Spleen (tissue), 11 donors: ENCODE measurements around the gene C5. TPM values are rescaled to one million over a fixed set of nuclear protein-coding genes. Genes with fewer than 3 reads are reported as not detected.

ENCODE experiments used
- DNase-seq: peaks from one replicate; pipeline ENCODE4 v3.0.0-alpha.2; 2020
- H3K27ac ChIP-seq, 8 donors: fragments of 200-600 bp; sonication (generic) in 7 of 8; 1 replicate in 4 of 8; 2 replicates in 4 of 8; pipeline versions ENCODE4 v1.5.0 to v1.8.0; 2016 to 2021; ENCODE audit warnings: inconsistent platforms in 4 of 8, mild to moderate bottlenecking in 4 of 8, moderate library complexity in 1 of 8
- H3K27me3 ChIP-seq, 7 donors: fragments of 200-600 bp; sonication (generic) in 6 of 7; replicated peaks in 1 of 7; 1 replicate in 4 of 7; 2 replicates in 3 of 7; pipeline versions ENCODE4 v1.5.0 to v1.8.0; 2016 to 2021; ENCODE audit warnings: inconsistent platforms in 3 of 7, mild to moderate bottlenecking in 1 of 7
- H3K36me3 ChIP-seq, 6 donors: fragments of 200-600 bp; sonication (generic) in 5 of 6; 1 replicate in 4 of 6; 2 replicates in 2 of 6; pipeline versions ENCODE4 v1.5.0 to v1.8.0; 2016 to 2021; ENCODE audit warnings: inconsistent platforms in 2 of 6
- H3K4me1 ChIP-seq, 6 donors: fragments of 200-600 bp; sonication (generic) in 5 of 6; 1 replicate in 3 of 6; 2 replicates in 3 of 6; pipeline versions ENCODE4 v1.5.0 to v1.8.0; 2016 to 2021; ENCODE audit warnings: inconsistent platforms in 3 of 6
- H3K4me3 ChIP-seq, 8 donors: fragments of 200-600 bp; sonication (generic) in 7 of 8; 1 replicate in 4 of 8; 2 replicates in 4 of 8; pipeline versions ENCODE4 v1.5.0 to v1.8.0; 2016 to 2021; ENCODE audit warnings: inconsistent platforms in 4 of 8, mild to moderate bottlenecking in 4 of 8, moderate library complexity in 2 of 8
- H3K9me3 ChIP-seq, 8 donors: fragments of 200-600 bp; sonication (generic) in 7 of 8; 1 replicate in 4 of 8; 2 replicates in 4 of 8; pipeline versions ENCODE4 v1.5.0 to v1.8.0; 2016 to 2021; ENCODE audit warnings: inconsistent platforms in 4 of 8
- POLR2A ChIP-seq, 3 donors: fragments of 450-650 bp; IDR thresholded peaks; one replicate each; pipeline ENCODE4 v1.5.1; 2017; ENCODE audit warnings: antibody characterized with exemption in 3 of 3, mild to moderate bottlenecking in 1 of 3
- POLR2AphosphoS5 ChIP-seq, 3 donors: sonication (generic); formaldehyde crosslinking; IDR thresholded peaks; one replicate each; pipeline ENCODE4 v1.5.1; 2017; ENCODE audit warnings: antibody characterized with exemption in 3 of 3
- WGBS, 5 donors: extraction: QIAGEN DNeasy Blood & Tissue Kit in 3 of 5; methylation state at CpG; one replicate each; pipeline versions ENCODE4 v1.1.5 to v1.1.7; 2013 to 2018; 5-methylcytosine and 5-hydroxymethylcytosine counted together
- intact Hi-C: fragments of 100-400 bp; cut with DNase I; formaldehyde crosslinking; loops from one replicate; pipeline ENCODE4 v1.15.0; 2023; ENCODE audit warnings: low total_unique reads
- polyA plus RNA-seq, 3 donors: library from polyadenylated mRNA; stranded (reverse); fragments of 200-250 nt; gene quantifications; one replicate each; pipeline ENCODE4 v1.2.1, GENCODE V29; 2013
- total RNA-seq, 7 donors: library from RNA; depleted of rRNA in 3 of 7; stranded (reverse); fragments of >200 nt in 3 of 7; fragmentation: NEBNext Ultra II Directional in 4 of 7; extraction: Animal tissue kit (Norgen Biotek cat#: 25700) in 4 of 7; gene quantifications; one replicate each; pipeline versions ENCODE4 v1.1.0 to v1.2.1, GENCODE V29; 2016 to 2021
- TF ChIP-seq, protein P1 (sequence below), 11 experiments: fragments of 200-600 bp in 7 of 11; fragments of 450-650 bp in 4 of 11; sonication (generic) in 4 of 11; IDR thresholded peaks in 8 of 11; conservative IDR thresholded peaks in 3 of 11; 1 replicate in 7 of 11; 2 replicates in 4 of 11; pipeline versions ENCODE4 v1.4.0 to v1.8.0; 2016 to 2021; ENCODE audit warnings: antibody characterized with exemption in 11 of 11, inconsistent platforms in 4 of 11, mild to moderate bottlenecking in 1 of 11
- donor health status: healthy with polysubstance abuse.
- donor health status: DM: no; HTN: no; CAD: no; lungs with moderate emphysema.
- donor health status: DM: no; HTN: no; CAD: no.
- donor health status: Bipolar disorder and iron deficiency.
- donor health status: healthy.
- donor health status: DM: no; HTN: no; CAD: no.
- donor health status: DM: yes; HTN: yes; CAD: no.

The C5 gene
- total and polyA plus RNA-seq, 10 donors: 1.2 to 10.4 (median 2.9) TPM

DNA sequence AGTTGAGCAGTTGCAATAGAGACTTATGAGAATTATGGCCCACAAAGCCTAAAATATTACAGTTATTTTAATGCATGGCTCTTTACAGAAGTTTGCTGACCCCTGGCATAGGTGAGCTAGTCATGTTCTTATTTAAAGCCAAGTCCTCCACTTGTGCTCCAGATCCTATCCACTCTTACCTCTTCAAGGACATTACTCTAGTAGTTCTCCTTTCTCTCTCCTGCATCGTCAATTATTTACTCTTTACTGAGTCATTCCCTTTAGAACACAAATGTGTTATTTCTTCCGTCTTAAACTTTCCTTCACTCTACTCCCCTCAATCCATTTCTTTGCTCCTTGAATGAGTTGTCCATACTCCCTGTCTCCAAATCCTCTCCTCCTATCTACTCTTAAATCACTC, 102.9 kb downstream of the C5 start:
- TF ChIP-seq POLR2AphosphoS5 (IDR thresholded peaks at IDR 0.05): no peak
- Histone ChIP-seq H3K27me3 (no peaks in the 10 kb centered on the region), H3K4me1 (peaks cover 0 to 23% (median 7%) of the 10 kb centered on the region in 6 donors), H3K9me3 (no peaks in the 10 kb centered on the region), H3K4me3 (no peak overlapping the region), H3K27ac (no peak overlapping the region), H3K36me3 (no peaks in the 10 kb centered on the region)
- WGBS, 5 donors: 91 to 100% (median 94%) methylated on average over 2 of the region's 2 CpGs
- intact Hi-C loops: no loop called here
- no peak for DNase-seq

DNA sequence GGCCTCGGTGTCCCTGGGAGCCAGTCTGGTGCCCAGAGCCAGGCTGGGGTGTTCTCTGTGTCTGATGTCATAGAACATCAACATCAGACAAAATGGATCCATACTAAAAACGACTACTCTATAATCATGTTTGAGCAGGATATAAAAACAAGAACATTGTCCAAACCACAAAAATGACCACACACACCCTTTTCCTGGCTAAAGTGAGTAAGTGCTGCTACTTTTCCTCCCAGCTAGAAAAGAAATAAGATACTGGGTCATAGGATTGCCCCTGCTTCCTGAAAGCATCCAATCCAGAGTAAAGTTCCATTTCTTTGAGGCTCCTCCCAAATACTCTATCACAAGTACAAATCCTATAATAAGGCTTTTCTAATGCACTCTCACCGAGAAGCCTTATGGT, 103.8 kb downstream of the C5 start:
- Histone ChIP-seq H3K36me3 (no peaks in the 10 kb centered on the region), H3K27me3 (no peaks in the 10 kb centered on the region), H3K4me3 (no peak overlapping the region), H3K4me1 (peaks cover 0 to 22% (median 7%) of the 10 kb centered on the region in 6 donors), H3K27ac (no peak overlapping the region), H3K9me3 (no peaks in the 10 kb centered on the region)
- 73 to 85% (median 77%) methylated on average over 3 of the region's 3 CpGs for WGBS, 5 donors
- intact Hi-C loops: no loop called here
- no peak for DNase-seq
- no peak for TF ChIP-seq POLR2A (IDR thresholded peaks at IDR 0.05)
- TF ChIP-seq, protein P1, sequence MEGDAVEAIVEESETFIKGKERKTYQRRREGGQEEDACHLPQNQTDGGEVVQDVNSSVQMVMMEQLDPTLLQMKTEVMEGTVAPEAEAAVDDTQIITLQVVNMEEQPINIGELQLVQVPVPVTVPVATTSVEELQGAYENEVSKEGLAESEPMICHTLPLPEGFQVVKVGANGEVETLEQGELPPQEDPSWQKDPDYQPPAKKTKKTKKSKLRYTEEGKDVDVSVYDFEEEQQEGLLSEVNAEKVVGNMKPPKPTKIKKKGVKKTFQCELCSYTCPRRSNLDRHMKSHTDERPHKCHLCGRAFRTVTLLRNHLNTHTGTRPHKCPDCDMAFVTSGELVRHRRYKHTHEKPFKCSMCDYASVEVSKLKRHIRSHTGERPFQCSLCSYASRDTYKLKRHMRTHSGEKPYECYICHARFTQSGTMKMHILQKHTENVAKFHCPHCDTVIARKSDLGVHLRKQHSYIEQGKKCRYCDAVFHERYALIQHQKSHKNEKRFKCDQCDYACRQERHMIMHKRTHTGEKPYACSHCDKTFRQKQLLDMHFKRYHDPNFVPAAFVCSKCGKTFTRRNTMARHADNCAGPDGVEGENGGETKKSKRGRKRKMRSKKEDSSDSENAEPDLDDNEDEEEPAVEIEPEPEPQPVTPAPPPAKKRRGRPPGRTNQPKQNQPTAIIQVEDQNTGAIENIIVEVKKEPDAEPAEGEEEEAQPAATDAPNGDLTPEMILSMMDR (IDR thresholded peaks at IDR 0.05 in 8 of 11, conservative IDR thresholded peaks at IDR 0.05 in 3 of 11): no peak
- TF ChIP-seq POLR2AphosphoS5 (IDR thresholded peaks at IDR 0.05): no peak

DNA sequence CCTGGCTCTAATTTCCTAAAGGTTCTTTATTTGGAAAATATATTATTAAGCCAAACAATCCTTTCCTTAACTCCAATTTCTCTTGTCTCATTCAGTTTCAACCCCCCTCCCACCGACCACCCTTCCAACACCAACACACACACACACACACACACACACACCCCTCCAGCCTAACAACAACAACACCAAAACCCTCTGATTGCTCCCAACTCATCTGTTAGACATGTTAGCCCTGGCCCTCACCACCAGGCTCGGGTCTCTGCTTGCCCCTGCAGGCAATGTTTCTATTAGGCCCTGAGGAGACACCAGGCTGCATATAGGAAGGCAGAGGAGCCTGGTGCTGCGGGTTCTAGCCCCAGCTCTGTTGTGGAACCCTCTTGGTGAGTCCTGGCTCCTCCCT, 105.1 kb downstream of the C5 start:
- Histone ChIP-seq H3K36me3 (no peaks in the 10 kb centered on the region), H3K27ac (peak overlapping the region in 2 of 8 donors; percentile 35 to 38), H3K4me1 (peaks cover 0 to 16% (median 7%) of the 10 kb centered on the region in 6 donors), H3K4me3 (no peak overlapping the region), H3K9me3 (no peaks in the 10 kb centered on the region), H3K27me3 (no peaks in the 10 kb centered on the region)
- 82 to 100% (median 89%) methylated on average over 3 of the region's 3 CpGs for WGBS, 5 donors
- TF ChIP-seq POLR2AphosphoS5 (IDR thresholded peaks at IDR 0.05) (no peak), POLR2A (IDR thresholded peaks at IDR 0.05) (no peak)
- TF ChIP-seq, protein P1 (IDR thresholded peaks at IDR 0.05 in 8 of 11, conservative IDR thresholded peaks at IDR 0.05 in 3 of 11): no peak
- intact Hi-C loops: no loop called here
- no peak for DNase-seq

DNA sequence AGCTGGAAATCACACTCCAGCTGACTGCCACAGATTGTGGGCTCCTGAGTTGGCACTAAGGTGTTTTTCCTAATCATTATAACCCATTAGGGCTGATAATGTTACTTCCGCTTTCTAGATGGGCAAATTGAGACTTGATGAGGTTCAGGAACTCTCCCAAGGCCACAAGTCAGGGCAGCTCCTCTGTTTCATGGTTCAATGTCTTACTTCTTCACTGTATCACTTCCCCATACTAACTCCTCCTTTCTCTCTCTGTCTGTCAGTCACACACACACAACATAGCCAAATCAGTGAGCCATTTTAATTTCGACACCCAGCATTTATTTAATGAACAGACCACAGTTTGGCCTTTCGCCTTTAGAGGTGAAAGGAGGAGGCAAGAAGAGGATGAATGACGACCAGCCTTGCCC, 105.6 kb downstream of the C5 start:
- 58 to 77% (median 69%) methylated on average over 4 of the region's 4 CpGs for WGBS, 5 donors
- no peak for TF ChIP-seq POLR2A (IDR thresholded peaks at IDR 0.05)
- no peak for TF ChIP-seq POLR2AphosphoS5 (IDR thresholded peaks at IDR 0.05)
- TF ChIP-seq, protein P1 (IDR thresholded peaks at IDR 0.05 in 8 of 11, conservative IDR thresholded peaks at IDR 0.05 in 3 of 11): no peak
- Histone ChIP-seq H3K27me3 (no peaks in the 10 kb centered on the region), H3K36me3 (no peaks in the 10 kb centered on the region), H3K9me3 (no peaks in the 10 kb centered on the region), H3K4me1 (peaks cover 0 to 16% (median 7%) of the 10 kb centered on the region in 6 donors), H3K4me3 (no peak overlapping the region), H3K27ac (peak overlapping the region in 3 of 8 donors; percentile 21 to 38 (median 35))
- intact Hi-C loops: no loop called here
- no peak for DNase-seq
